HUES6 (cell line): ENCODE data around the gene PDP2.

ENCODE experiments used
- H3K27ac ChIP-seq: 2 replicates; pipeline ENCODE4 v1.7.0; 2013; ENCODE audit warnings: low read depth, mild to moderate bottlenecking, low read length, inconsistent platforms
- H3K27me3 ChIP-seq: 2 replicates; pipeline ENCODE4 v1.6.1; 2013; ENCODE audit warnings: low read length; ENCODE audit not compliant: control insufficient read depth, insufficient read depth
- H3K36me3 ChIP-seq: 2 replicates; pipeline ENCODE4 v1.6.1; 2013; ENCODE audit warnings: low read length; ENCODE audit not compliant: control insufficient read depth, insufficient read depth
- H3K4me1 ChIP-seq: 2 replicates; pipeline ENCODE4 v1.6.1; 2013; ENCODE audit warnings: low read length; ENCODE audit not compliant: control insufficient read depth, insufficient read depth
- H3K4me3 ChIP-seq: 2 replicates; pipeline ENCODE4 v1.5.1; 2013; ENCODE audit warnings: low read depth, low read length
- H3K9ac ChIP-seq: one replicate; pipeline ENCODE4 v1.6.1; 2013; ENCODE audit warnings: mild to moderate bottlenecking, low read length
- H3K9me3 ChIP-seq: 2 replicates; pipeline ENCODE4 v1.6.1; 2013; ENCODE audit warnings: low read depth, low read length; ENCODE audit not compliant: control insufficient read depth, insufficient read depth

PDP2 gene

GRCh38 chr16:66871840-66872239, 8.5 kb upstream of the PDP2 start:
- no peak overlapping the region for H3K9ac ChIP-seq
- H3K36me3 ChIP-seq, result no peaks in the 10 kb centered on the region
- H3K27me3 ChIP-seq, result no peaks in the 10 kb centered on the region
- no peak overlapping the region for H3K27ac ChIP-seq
- no peaks in the 10 kb centered on the region for H3K9me3 ChIP-seq
- peaks cover 12% of the 10 kb centered on the region for H3K4me1 ChIP-seq
- H3K4me3 ChIP-seq, result no peak overlapping the region

- Histone ChIP-seq H3K4me3 (peak overlapping the region; percentile 69), H3K27ac (peak overlapping the region; percentile 63), H3K9ac (peak overlapping the region; percentile 63)
Observed at GRCh38 chr16:66872559-66872942, 7.8 kb upstream of the PDP2 start.

GRCh38 chr16:66872943-66873684, 7.2 kb upstream of the PDP2 start:
- H3K27me3 ChIP-seq, result no peaks in the 10 kb centered on the region
- peaks cover 12% of the 10 kb centered on the region for H3K4me1 ChIP-seq
- H3K4me3 ChIP-seq, result peak overlapping the region; percentile 69
- no peaks in the 10 kb centered on the region for H3K36me3 ChIP-seq
- H3K9me3 ChIP-seq, result no peaks in the 10 kb centered on the region
- H3K9ac ChIP-seq, result peak overlapping the region; percentile 63
- H3K27ac ChIP-seq, result peak overlapping the region; percentile 63

More at GRCh38 chr16:66872559-66872942, 7.8 kb upstream of the PDP2 start:
- peaks cover 12% of the 10 kb centered on the region for H3K4me1 ChIP-seq
- no peaks in the 10 kb centered on the region for H3K27me3 ChIP-seq
- H3K36me3 ChIP-seq, result no peaks in the 10 kb centered on the region
- H3K9me3 ChIP-seq, result no peaks in the 10 kb centered on the region

- H3K27me3 ChIP-seq, result no peaks in the 10 kb centered on the region
- no peak overlapping the region for H3K9ac ChIP-seq
- no peaks in the 10 kb centered on the region for H3K36me3 ChIP-seq
- H3K9me3 ChIP-seq, result no peaks in the 10 kb centered on the region
- peaks cover 12% of the 10 kb centered on the region for H3K4me1 ChIP-seq
- peak overlapping the region; percentile 69; the same call in 1 of the 2 replicates for H3K4me3 ChIP-seq
- H3K27ac ChIP-seq, result no peak overlapping the region
Observed at GRCh38 chr16:66873685-66874055, 6.6 kb upstream of the PDP2 start.

GRCh38 chr16:66874079-66874775, 6.1 kb upstream of the PDP2 start:
- Histone ChIP-seq H3K9me3 (no peaks in the 10 kb centered on the region), H3K27ac (no peak overlapping the region), H3K4me1 (peaks cover 12% of the 10 kb centered on the region), H3K4me3 (no peak overlapping the region), H3K36me3 (no peaks in the 10 kb centered on the region), H3K9ac (no peak overlapping the region), H3K27me3 (no peaks in the 10 kb centered on the region)

- H3K27ac ChIP-seq, result no peak overlapping the region
- peaks cover 19% of the 10 kb centered on the region for H3K4me1 ChIP-seq
- H3K9me3 ChIP-seq, result no peaks in the 10 kb centered on the region
- no peak overlapping the region for H3K9ac ChIP-seq
- no peak overlapping the region for H3K4me3 ChIP-seq
- H3K36me3 ChIP-seq, result no peaks in the 10 kb centered on the region
- peaks cover 3% of the 10 kb centered on the region; the same call in 1 of the 2 replicates for H3K27me3 ChIP-seq
Observed at GRCh38 chr16:66878067-66878466, 2.2 kb upstream of the PDP2 start.

- Histone ChIP-seq H3K4me3 (peak overlapping the region; percentile 92), H3K36me3 (peaks cover 25% of the 10 kb centered on the region), H3K27me3 (peaks cover 3% of the 10 kb centered on the region; the same call in 1 of the 2 replicates), H3K9me3 (no peaks in the 10 kb centered on the region), H3K9ac (peak overlapping the region; percentile 67), H3K27ac (peak overlapping the region; percentile 38; the same call in 1 of the 2 replicates), H3K4me1 (peaks cover 12% of the 10 kb centered on the region; the same call in 1 of the 2 replicates)
Observed at GRCh38 chr16:66881014-66881417, 701 bp downstream of the PDP2 start.

- Histone ChIP-seq H3K36me3 (peaks cover 30% of the 10 kb centered on the region), H3K9ac (no peak overlapping the region), H3K4me1 (peaks cover 12% of the 10 kb centered on the region; the same call in 1 of the 2 replicates), H3K27ac (no peak overlapping the region), H3K4me3 (peak overlapping the region; percentile 92), H3K27me3 (peaks cover 3% of the 10 kb centered on the region; the same call in 1 of the 2 replicates), H3K9me3 (no peaks in the 10 kb centered on the region)
Observed at GRCh38 chr16:66881560-66881959, 1.2 kb downstream of the PDP2 start.

- Histone ChIP-seq H3K9me3 (no peaks in the 10 kb centered on the region), H3K27me3 (peaks cover 3% of the 10 kb centered on the region; the same call in 1 of the 2 replicates), H3K4me1 (peaks cover 12% of the 10 kb centered on the region; the same call in 1 of the 2 replicates), H3K27ac (no peak overlapping the region), H3K9ac (no peak overlapping the region), H3K4me3 (peak overlapping the region; percentile 92; the same call in 1 of the 2 replicates), H3K36me3 (peaks cover 35% of the 10 kb centered on the region)
Observed at GRCh38 chr16:66881964-66882508, 1.7 kb downstream of the PDP2 start.

- Histone ChIP-seq H3K4me3 (no peak overlapping the region), H3K36me3 (peaks cover 39% of the 10 kb centered on the region), H3K27me3 (peaks cover 3% of the 10 kb centered on the region; the same call in 1 of the 2 replicates), H3K9ac (no peak overlapping the region), H3K4me1 (peaks cover 12% of the 10 kb centered on the region; the same call in 1 of the 2 replicates), H3K9me3 (no peaks in the 10 kb centered on the region), H3K27ac (no peak overlapping the region)
Observed at GRCh38 chr16:66882702-66883101, 2.4 kb downstream of the PDP2 start.

GRCh38 chr16:66885491-66885890, 5.2 kb downstream of the PDP2 start:
- H3K9ac ChIP-seq, result no peak overlapping the region
- H3K27ac ChIP-seq, result no peak overlapping the region
- no peaks in the 10 kb centered on the region for H3K27me3 ChIP-seq
- no peak overlapping the region for H3K4me3 ChIP-seq
- H3K9me3 ChIP-seq, result no peaks in the 10 kb centered on the region
- H3K36me3 ChIP-seq, result peaks cover 48% of the 10 kb centered on the region
- peaks cover 5% of the 10 kb centered on the region; the same call in 1 of the 2 replicates for H3K4me1 ChIP-seq
